DMS 273 (cell line): ENCODE results near the gene TTK.

Source experiments
- DNase-seq: peaks from one replicate; lab custom pipeline; 2025; ENCODE audit not compliant: unreplicated experiment; lab: John Stamatoyannopoulos, UW

The TTK gene

GRCh38 chr6:80004173-80005072 is at the start of gene TTK:
Gene TTK, plus strand, starts transcription at chr6:80004649. Its CDS starts 1,195 bp downstream, at chr6:80005844.
- peak; percentile 98 for DNase-seq

- no peak for DNase-seq
Measured at GRCh38 chr6:79954849-79955248, 49.6 kb upstream of the TTK start.

GRCh38 chr6:79964607-79965081 is 39.8 kb upstream of the TTK start:
- DNase-seq: no peak

GRCh38 chr6:79967178-79967577 is 37.3 kb upstream of the TTK start:
- DNase-seq: no peak

GRCh38 chr6:79969784-79970183 is 34.7 kb upstream of the TTK start:
- DNase-seq: no peak

GRCh38 chr6:79971193-79971592 is 33.3 kb upstream of the TTK start:
- no peak for DNase-seq

- DNase-seq: no peak
Measured at GRCh38 chr6:79981652-79982051, 22.8 kb upstream of the TTK start.

GRCh38 chr6:79984261-79984660 is 20.2 kb upstream of the TTK start:
- peak; percentile 21 for DNase-seq

GRCh38 chr6:79985128-79985527 is 19.3 kb upstream of the TTK start:
- no peak for DNase-seq

- DNase-seq: no peak
Measured at GRCh38 chr6:79989641-79990040, 14.8 kb upstream of the TTK start.

GRCh38 chr6:79993012-79993910 is 11.2 kb upstream of the TTK start:
- DNase-seq: no peak

GRCh38 chr6:79993911-79994309 is 10.5 kb upstream of the TTK start:
- DNase-seq: no peak

- no peak for DNase-seq
Measured at GRCh38 chr6:79997728-79998127, 6.7 kb upstream of the TTK start.

GRCh38 chr6:80001337-80001736 is 3.1 kb upstream of the TTK start:
- no peak for DNase-seq

- peak; percentile 79 for DNase-seq
Measured at GRCh38 chr6:80003826-80004172, 650 bp upstream of the TTK start.

- DNase-seq: no peak
Measured at GRCh38 chr6:80005406-80005805, 957 bp downstream of the TTK start.

- no peak for DNase-seq
Measured at GRCh38 chr6:80006541-80006940, 2.1 kb downstream of the TTK start.

GRCh38 chr6:80009531-80009930 is 5.1 kb downstream of the TTK start:
- no peak for DNase-seq

GRCh38 chr6:80010288-80010687 is 5.8 kb downstream of the TTK start:
- no peak for DNase-seq

GRCh38 chr6:80015839-80016435 is 11.5 kb downstream of the TTK start:
- no peak for DNase-seq

GRCh38 chr6:80020381-80021120 is 16.1 kb downstream of the TTK start:
- no peak for DNase-seq
